PFSK-1 (cell line): ENCODE results near the gene DCAF5.

Source experiments
- POLR2AphosphoS5 ChIP-seq: IDR thresholded peaks from 2 replicates; pipeline ENCODE4 v1.6.1; 2012; ENCODE audit warnings: low read depth, mild to moderate bottlenecking, control low read depth, low read length, moderate library complexity
- TAF1 ChIP-seq: IDR thresholded peaks from 2 replicates; pipeline ENCODE4 v1.6.1; 2012; ENCODE audit warnings: low read length, control low read depth, borderline replicate concordance; ENCODE audit not compliant: insufficient read depth
- TF ChIP-seq, protein P1 (sequence below), 2 experiments: IDR thresholded peaks; 2 replicates each; pipeline versions ENCODE4 v1.6.1 to v1.8.0; 2011 to 2012; ENCODE audit warnings: low read depth in 2 of 2, low read length in 2 of 2, control low read depth in 1 of 2, inconsistent platforms in 1 of 2, mild to moderate bottlenecking in 1 of 2, moderate library complexity in 1 of 2; ENCODE audit not compliant: insufficient read depth in 1 of 2

DNA sequence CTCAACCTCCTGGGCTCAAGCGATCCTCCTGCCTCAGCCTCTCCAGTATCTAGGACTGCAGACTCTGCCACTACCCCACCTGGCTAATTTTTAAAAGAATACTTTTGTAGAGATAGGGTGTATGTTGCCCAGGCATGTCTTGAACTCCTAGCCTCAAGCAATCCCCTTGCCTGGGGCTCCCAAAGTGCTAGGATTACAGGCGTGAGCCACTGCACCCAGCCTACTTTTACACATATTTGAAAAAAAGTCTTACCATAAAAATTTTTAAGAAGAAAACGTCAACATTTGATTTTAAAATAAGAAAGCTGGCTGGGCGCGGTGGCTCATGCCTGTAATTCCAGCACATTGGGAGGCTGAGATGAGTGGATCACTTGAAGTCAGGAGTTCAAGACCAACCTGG lies 46.5 kb downstream of the DCAF5 start:
- TF ChIP-seq TAF1 = no peak
- TF ChIP-seq POLR2AphosphoS5 = no peak
- TF ChIP-seq, protein P1, sequence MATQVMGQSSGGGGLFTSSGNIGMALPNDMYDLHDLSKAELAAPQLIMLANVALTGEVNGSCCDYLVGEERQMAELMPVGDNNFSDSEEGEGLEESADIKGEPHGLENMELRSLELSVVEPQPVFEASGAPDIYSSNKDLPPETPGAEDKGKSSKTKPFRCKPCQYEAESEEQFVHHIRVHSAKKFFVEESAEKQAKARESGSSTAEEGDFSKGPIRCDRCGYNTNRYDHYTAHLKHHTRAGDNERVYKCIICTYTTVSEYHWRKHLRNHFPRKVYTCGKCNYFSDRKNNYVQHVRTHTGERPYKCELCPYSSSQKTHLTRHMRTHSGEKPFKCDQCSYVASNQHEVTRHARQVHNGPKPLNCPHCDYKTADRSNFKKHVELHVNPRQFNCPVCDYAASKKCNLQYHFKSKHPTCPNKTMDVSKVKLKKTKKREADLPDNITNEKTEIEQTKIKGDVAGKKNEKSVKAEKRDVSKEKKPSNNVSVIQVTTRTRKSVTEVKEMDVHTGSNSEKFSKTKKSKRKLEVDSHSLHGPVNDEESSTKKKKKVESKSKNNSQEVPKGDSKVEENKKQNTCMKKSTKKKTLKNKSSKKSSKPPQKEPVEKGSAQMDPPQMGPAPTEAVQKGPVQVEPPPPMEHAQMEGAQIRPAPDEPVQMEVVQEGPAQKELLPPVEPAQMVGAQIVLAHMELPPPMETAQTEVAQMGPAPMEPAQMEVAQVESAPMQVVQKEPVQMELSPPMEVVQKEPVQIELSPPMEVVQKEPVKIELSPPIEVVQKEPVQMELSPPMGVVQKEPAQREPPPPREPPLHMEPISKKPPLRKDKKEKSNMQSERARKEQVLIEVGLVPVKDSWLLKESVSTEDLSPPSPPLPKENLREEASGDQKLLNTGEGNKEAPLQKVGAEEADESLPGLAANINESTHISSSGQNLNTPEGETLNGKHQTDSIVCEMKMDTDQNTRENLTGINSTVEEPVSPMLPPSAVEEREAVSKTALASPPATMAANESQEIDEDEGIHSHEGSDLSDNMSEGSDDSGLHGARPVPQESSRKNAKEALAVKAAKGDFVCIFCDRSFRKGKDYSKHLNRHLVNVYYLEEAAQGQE (IDR thresholded peaks at IDR 0.05; ENCODE audit: insufficient read depth in 1 of 2, low read depth in 2 of 2, low read length in 2 of 2) = no peak
